ENCODE measurements around the gene KANK2.

DNA sequence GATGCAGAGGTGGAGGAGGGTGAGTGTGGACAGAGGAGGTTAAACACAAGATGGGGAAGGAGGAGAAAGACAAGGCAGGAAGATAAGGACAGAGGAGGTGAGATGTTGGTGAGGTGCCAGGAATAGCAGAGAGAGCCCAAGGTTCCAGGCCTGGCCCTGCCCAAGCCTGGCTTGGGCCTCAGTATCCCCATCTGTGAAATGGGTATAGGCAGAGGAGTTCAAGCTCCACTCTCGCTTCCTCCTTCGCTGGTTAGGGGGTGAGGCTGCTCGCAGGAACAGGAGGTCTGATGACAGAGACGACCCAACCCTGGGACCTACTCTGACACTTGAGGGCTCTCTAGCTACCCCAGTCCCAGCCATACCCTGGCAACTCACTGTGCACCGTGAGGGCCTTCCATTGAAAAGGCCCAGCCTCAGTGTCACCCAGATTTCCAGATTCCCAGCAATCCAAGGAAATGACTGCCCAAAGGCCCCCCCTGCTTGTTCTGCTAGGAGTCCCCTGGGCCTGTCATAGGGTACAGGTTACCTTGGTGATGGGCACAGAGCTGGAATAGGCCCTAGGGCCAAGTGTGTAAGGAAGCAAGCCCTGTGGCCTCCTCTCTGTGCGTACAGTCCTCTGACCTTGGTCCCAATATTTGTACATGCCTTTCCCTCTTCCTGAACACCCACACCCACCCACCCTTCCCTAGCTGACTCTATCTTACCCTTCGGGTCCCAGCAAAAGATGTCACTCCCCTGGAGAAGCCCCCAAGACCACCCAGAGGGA, 33.5 kb upstream of the KANK2 start:
- TF ChIP-seq POLR2AphosphoS5 (IDR thresholded peaks at IDR 0.05; ENCODE audit: insufficient read depth in 1 of 2, low read depth in 1 of 2) (no peak), POLR2A (IDR thresholded peaks at IDR 0.05) (no peak)
- TF ChIP-seq, protein P1, sequence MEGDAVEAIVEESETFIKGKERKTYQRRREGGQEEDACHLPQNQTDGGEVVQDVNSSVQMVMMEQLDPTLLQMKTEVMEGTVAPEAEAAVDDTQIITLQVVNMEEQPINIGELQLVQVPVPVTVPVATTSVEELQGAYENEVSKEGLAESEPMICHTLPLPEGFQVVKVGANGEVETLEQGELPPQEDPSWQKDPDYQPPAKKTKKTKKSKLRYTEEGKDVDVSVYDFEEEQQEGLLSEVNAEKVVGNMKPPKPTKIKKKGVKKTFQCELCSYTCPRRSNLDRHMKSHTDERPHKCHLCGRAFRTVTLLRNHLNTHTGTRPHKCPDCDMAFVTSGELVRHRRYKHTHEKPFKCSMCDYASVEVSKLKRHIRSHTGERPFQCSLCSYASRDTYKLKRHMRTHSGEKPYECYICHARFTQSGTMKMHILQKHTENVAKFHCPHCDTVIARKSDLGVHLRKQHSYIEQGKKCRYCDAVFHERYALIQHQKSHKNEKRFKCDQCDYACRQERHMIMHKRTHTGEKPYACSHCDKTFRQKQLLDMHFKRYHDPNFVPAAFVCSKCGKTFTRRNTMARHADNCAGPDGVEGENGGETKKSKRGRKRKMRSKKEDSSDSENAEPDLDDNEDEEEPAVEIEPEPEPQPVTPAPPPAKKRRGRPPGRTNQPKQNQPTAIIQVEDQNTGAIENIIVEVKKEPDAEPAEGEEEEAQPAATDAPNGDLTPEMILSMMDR (IDR thresholded peaks at IDR 0.05): no peak
